ENCODE results near the gene TMEM201. TPM values are rescaled to one million over a fixed set of nuclear protein-coding genes. Genes with fewer than 3 reads are reported as not detected.

Gene TMEM201
- total and polyA plus RNA-seq, 4 donors, result 1.5 to 3.5 (median 2.9) TPM

DNA sequence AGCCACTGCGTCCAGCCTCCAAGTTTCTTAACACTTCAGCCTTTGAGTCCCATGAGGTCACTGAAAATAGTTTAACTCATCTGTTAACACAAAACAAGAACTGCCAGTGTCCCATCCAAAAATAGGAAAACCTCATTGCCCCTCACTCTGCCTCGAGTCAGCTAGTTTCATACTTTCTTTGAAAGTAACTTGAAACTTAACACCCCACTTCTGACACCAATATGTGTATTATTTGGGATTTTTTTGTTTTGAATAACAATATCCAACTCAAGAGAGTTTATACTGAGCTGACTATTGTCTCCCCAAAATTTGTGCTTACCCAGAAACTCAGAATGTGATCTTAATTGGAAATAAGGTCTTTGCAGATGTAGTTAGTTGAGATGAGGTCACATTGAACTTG is 45.9 kb downstream of the TMEM201 start:
- Histone ChIP-seq H3K9me3 (ENCODE audit: control insufficient read depth in 4 of 4, low read length in 3 of 4) (no peaks in the 10 kb centered on the region), H3K27me3 (ENCODE audit: control insufficient read depth in 4 of 4, insufficient read depth in 4 of 4, low read length in 3 of 4) (no peaks in the 10 kb centered on the region), H3K27ac (ENCODE audit: low read depth in 1 of 2, low read length in 2 of 2) (no peak overlapping the region), H3K4me3 (ENCODE audit: low read depth in 1 of 3, low read length in 3 of 3) (no peak overlapping the region), H3K9ac (ENCODE audit: low read depth in 1 of 2, low read length in 2 of 2) (no peak overlapping the region), H3K4me1 (ENCODE audit: control insufficient read depth in 4 of 4, insufficient read depth in 4 of 4, low read length in 3 of 4) (no peaks in the 10 kb centered on the region), H3K36me3 (ENCODE audit: control insufficient read depth in 4 of 4, insufficient read depth in 3 of 4, low read depth in 1 of 4, low read length in 3 of 4) (no peaks in the 10 kb centered on the region)
- 81% methylated on average over 2 of the region's 2 CpGs for WGBS
- TF ChIP-seq JUND (IDR thresholded peaks at IDR 0.05) (no peak), HNF4G (IDR thresholded peaks at IDR 0.05) (no peak), SP1 (IDR thresholded peaks at IDR 0.05) (no peak), GABPA (IDR thresholded peaks at IDR 0.05 in 1 of 2, conservative IDR thresholded peaks at IDR 0.05 in 1 of 2) (no peak), TAF1 (conservative IDR thresholded peaks at IDR 0.05) (no peak), EGR1 (IDR thresholded peaks at IDR 0.05; ENCODE audit: low read depth in 2 of 2) (no peak), NR2F2 (IDR thresholded peaks at IDR 0.05) (no peak), RAD21 (IDR thresholded peaks at IDR 0.05) (no peak), YY1 (IDR thresholded peaks at IDR 0.05) (no peak), FOXA1 (IDR thresholded peaks at IDR 0.05) (no peak), RXRA (IDR thresholded peaks at IDR 0.05) (no peak)
- TF ChIP-seq, protein P1, sequence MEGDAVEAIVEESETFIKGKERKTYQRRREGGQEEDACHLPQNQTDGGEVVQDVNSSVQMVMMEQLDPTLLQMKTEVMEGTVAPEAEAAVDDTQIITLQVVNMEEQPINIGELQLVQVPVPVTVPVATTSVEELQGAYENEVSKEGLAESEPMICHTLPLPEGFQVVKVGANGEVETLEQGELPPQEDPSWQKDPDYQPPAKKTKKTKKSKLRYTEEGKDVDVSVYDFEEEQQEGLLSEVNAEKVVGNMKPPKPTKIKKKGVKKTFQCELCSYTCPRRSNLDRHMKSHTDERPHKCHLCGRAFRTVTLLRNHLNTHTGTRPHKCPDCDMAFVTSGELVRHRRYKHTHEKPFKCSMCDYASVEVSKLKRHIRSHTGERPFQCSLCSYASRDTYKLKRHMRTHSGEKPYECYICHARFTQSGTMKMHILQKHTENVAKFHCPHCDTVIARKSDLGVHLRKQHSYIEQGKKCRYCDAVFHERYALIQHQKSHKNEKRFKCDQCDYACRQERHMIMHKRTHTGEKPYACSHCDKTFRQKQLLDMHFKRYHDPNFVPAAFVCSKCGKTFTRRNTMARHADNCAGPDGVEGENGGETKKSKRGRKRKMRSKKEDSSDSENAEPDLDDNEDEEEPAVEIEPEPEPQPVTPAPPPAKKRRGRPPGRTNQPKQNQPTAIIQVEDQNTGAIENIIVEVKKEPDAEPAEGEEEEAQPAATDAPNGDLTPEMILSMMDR (IDR thresholded peaks at IDR 0.05; ENCODE audit: low read depth, low read length, missing input control), result no peak
- TF ChIP-seq, protein P2, sequence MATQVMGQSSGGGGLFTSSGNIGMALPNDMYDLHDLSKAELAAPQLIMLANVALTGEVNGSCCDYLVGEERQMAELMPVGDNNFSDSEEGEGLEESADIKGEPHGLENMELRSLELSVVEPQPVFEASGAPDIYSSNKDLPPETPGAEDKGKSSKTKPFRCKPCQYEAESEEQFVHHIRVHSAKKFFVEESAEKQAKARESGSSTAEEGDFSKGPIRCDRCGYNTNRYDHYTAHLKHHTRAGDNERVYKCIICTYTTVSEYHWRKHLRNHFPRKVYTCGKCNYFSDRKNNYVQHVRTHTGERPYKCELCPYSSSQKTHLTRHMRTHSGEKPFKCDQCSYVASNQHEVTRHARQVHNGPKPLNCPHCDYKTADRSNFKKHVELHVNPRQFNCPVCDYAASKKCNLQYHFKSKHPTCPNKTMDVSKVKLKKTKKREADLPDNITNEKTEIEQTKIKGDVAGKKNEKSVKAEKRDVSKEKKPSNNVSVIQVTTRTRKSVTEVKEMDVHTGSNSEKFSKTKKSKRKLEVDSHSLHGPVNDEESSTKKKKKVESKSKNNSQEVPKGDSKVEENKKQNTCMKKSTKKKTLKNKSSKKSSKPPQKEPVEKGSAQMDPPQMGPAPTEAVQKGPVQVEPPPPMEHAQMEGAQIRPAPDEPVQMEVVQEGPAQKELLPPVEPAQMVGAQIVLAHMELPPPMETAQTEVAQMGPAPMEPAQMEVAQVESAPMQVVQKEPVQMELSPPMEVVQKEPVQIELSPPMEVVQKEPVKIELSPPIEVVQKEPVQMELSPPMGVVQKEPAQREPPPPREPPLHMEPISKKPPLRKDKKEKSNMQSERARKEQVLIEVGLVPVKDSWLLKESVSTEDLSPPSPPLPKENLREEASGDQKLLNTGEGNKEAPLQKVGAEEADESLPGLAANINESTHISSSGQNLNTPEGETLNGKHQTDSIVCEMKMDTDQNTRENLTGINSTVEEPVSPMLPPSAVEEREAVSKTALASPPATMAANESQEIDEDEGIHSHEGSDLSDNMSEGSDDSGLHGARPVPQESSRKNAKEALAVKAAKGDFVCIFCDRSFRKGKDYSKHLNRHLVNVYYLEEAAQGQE (IDR thresholded peaks at IDR 0.05), result no peak
- TF ChIP-seq, protein P3, sequence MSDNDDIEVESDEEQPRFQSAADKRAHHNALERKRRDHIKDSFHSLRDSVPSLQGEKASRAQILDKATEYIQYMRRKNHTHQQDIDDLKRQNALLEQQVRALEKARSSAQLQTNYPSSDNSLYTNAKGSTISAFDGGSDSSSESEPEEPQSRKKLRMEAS (IDR thresholded peaks at IDR 0.05), result no peak
- DNase-seq (ENCODE audit: low spot score), result no peak

DNA sequence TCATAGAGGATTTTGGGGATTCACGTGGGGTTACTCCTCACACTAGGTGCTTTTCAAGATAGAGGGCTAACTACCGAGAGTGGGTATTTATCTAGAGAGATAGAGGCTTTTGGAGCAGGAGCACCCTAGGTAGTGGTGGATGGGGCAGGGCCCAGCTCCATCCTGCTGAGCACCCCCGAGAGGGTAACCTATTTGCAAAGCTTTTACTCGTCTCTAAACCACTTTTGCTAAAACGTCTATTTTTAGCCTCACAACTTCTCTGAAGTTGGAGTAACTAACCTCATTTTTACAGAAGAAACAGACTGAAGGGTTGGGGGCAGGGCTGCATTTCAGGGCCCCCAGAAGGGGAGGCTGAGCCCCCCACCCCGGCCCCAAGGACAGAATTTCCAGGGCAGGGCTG is 50.5 kb downstream of the TMEM201 start:
- no peak overlapping the region for H3K9ac ChIP-seq (ENCODE audit: low read depth in 1 of 2, low read length in 2 of 2)
- WGBS, result 68% methylated on average over 6 of the region's 6 CpGs
- H3K4me1 ChIP-seq (ENCODE audit: control insufficient read depth in 4 of 4, insufficient read depth in 4 of 4, low read length in 3 of 4), result peaks cover 0 to 2% (median 0%) of the 10 kb centered on the region in 4 donors
- no peak for TF ChIP-seq JUND (IDR thresholded peaks at IDR 0.05)
- no peak for TF ChIP-seq SP1 (IDR thresholded peaks at IDR 0.05)
- no peak for TF ChIP-seq RXRA (IDR thresholded peaks at IDR 0.05)
- H3K27me3 ChIP-seq (ENCODE audit: control insufficient read depth in 4 of 4, insufficient read depth in 4 of 4, low read length in 3 of 4), result no peaks in the 10 kb centered on the region
- no peak for DNase-seq (ENCODE audit: low spot score)
- no peak overlapping the region for H3K4me3 ChIP-seq (ENCODE audit: low read depth in 1 of 3, low read length in 3 of 3)
- no peak overlapping the region for H3K27ac ChIP-seq (ENCODE audit: low read depth in 1 of 2, low read length in 2 of 2)
- no peaks in the 10 kb centered on the region for H3K36me3 ChIP-seq (ENCODE audit: control insufficient read depth in 4 of 4, insufficient read depth in 3 of 4, low read depth in 1 of 4, low read length in 3 of 4)
- H3K9me3 ChIP-seq (ENCODE audit: control insufficient read depth in 4 of 4, low read length in 3 of 4), result no peaks in the 10 kb centered on the region
